Measurements from ENCODE around the gene TMEM200A. TPM values are rescaled to one million over a fixed set of nuclear protein-coding genes. Genes with fewer than 3 reads are reported as not detected.

The TMEM200A gene
- polyA plus RNA-seq, 3 donors: not detected

- intact Hi-C loops (cut with micrococcal nuclease): no loop called here
- H3K4me3 ChIP-seq (replicated peaks in 1 of 3; ENCODE audit: low read depth in 2 of 3, low read length in 3 of 3): no peak overlapping the region
- no peaks in the 10 kb centered on the region for H3K27me3 ChIP-seq (ENCODE audit: control insufficient read depth in 2 of 2, insufficient read depth in 2 of 2, low read length in 2 of 2)
- no peaks in the 10 kb centered on the region for H3K36me3 ChIP-seq (replicated peaks in 1 of 2; ENCODE audit: control insufficient read depth in 1 of 2, insufficient read depth in 2 of 2, low read length in 2 of 2)
- Mint-ChIP-seq H3K4me3 (no peak overlapping the region), H3K4me1 (no peaks in the 10 kb centered on the region), H3K27me3 (ENCODE audit: low read depth in 3 of 3) (peaks cover 0 to 2% (median 2%) of the 10 kb centered on the region in 3 donors), H3K9me3 (peaks cover 0 to 2% (median 0%) of the 10 kb centered on the region in 7 donors), H3K36me3 (no peaks in the 10 kb centered on the region), H3K27ac (no peak overlapping the region)
- no peak overlapping the region for H3K4me2 ChIP-seq (replicated peaks; ENCODE audit: extremely low read depth, low read length, poor library complexity, severe bottlenecking)
- no peak overlapping the region for H3K27ac ChIP-seq (ENCODE audit: low read depth in 1 of 2, low read length in 2 of 2)
- no peaks in the 10 kb centered on the region for H3K4me1 ChIP-seq (ENCODE audit: control insufficient read depth in 1 of 2, insufficient read depth in 2 of 2, low read length in 2 of 2)
- DNase-seq: no peak
- H4K20me1 ChIP-seq (ENCODE audit: insufficient read depth, low read length): no peaks in the 10 kb centered on the region
- no peak for TF ChIP-seq CTCF (IDR thresholded peaks at IDR 0.05)
- H2AFZ ChIP-seq (ENCODE audit: insufficient read depth, low read depth, low read length, poor library complexity, severe bottlenecking): no peak overlapping the region
- H3K9ac ChIP-seq (ENCODE audit: insufficient read depth, low read length, poor library complexity, severe bottlenecking): no peak overlapping the region
- H3K79me2 ChIP-seq (ENCODE audit: insufficient read depth, low read length): no peaks in the 10 kb centered on the region
- H3K9me3 ChIP-seq (replicated peaks in 1 of 2; ENCODE audit: control insufficient read depth in 1 of 2, insufficient read depth in 1 of 2, low read length in 2 of 2): no peaks in the 10 kb centered on the region
- no CpG with 5 or more reads among the region's 2 CpGs for WGBS (ENCODE audit: insufficient coverage)
These were observed 30.9 kb downstream of the TMEM200A start for GRCh38 chr6:130396722-130397121.

GRCh38 chr6:130405549-130405948 is 39.7 kb downstream of the TMEM200A start:
- no peak overlapping the region for H2AFZ ChIP-seq (ENCODE audit: insufficient read depth, low read depth, low read length, poor library complexity, severe bottlenecking)
- H3K27ac Mint-ChIP-seq: no peak overlapping the region
- H3K36me3 Mint-ChIP-seq: no peaks in the 10 kb centered on the region
- H3K4me1 Mint-ChIP-seq: no peaks in the 10 kb centered on the region
- no peak for TF ChIP-seq CTCF (IDR thresholded peaks at IDR 0.05)
- no peaks in the 10 kb centered on the region for H3K4me1 ChIP-seq (ENCODE audit: control insufficient read depth in 1 of 2, insufficient read depth in 2 of 2, low read length in 2 of 2)
- 42% methylated on average over 1 of the region's 2 CpGs for WGBS (ENCODE audit: insufficient coverage)
- H3K27ac ChIP-seq (ENCODE audit: low read depth in 1 of 2, low read length in 2 of 2): no peak overlapping the region
- H3K9me3 ChIP-seq (replicated peaks in 1 of 2; ENCODE audit: control insufficient read depth in 1 of 2, insufficient read depth in 1 of 2, low read length in 2 of 2): no peaks in the 10 kb centered on the region
- H3K27me3 ChIP-seq (ENCODE audit: control insufficient read depth in 2 of 2, insufficient read depth in 2 of 2, low read length in 2 of 2): no peaks in the 10 kb centered on the region
- H3K9me3 Mint-ChIP-seq: peaks cover 0 to 2% (median 0%) of the 10 kb centered on the region in 7 donors
- intact Hi-C loops (cut with micrococcal nuclease): no loop called here
- DNase-seq: no peak
- H3K9ac ChIP-seq (ENCODE audit: insufficient read depth, low read length, poor library complexity, severe bottlenecking): no peak overlapping the region
- H3K4me3 ChIP-seq (replicated peaks in 1 of 3; ENCODE audit: low read depth in 2 of 3, low read length in 3 of 3): no peak overlapping the region
- no peaks in the 10 kb centered on the region for H4K20me1 ChIP-seq (ENCODE audit: insufficient read depth, low read length)
- H3K27me3 Mint-ChIP-seq (ENCODE audit: low read depth in 3 of 3): peaks cover 0 to 4% (median 0%) of the 10 kb centered on the region in 3 donors
- no peaks in the 10 kb centered on the region for H3K79me2 ChIP-seq (ENCODE audit: insufficient read depth, low read length)
- H3K4me3 Mint-ChIP-seq: no peak overlapping the region
- no peaks in the 10 kb centered on the region for H3K36me3 ChIP-seq (replicated peaks in 1 of 2; ENCODE audit: control insufficient read depth in 1 of 2, insufficient read depth in 2 of 2, low read length in 2 of 2)
- H3K4me2 ChIP-seq (replicated peaks; ENCODE audit: extremely low read depth, low read length, poor library complexity, severe bottlenecking): no peak overlapping the region

All from CD14-positive monocyte (primary cell).